ENCODE measurements around the gene OR2T5.
"Not testable (repeated sequence)": the region's sequence is repeated elsewhere in the genome, so short reads cannot be mapped to it uniquely, and the experiment has no call there.

- not testable (repeated sequence) for TF ChIP-seq POLR2AphosphoS5, POLR2A, CTCF, EP300 (IDR thresholded peaks at IDR 0.05)
Observed at GRCh38 chr1:248500305-248501035, 12.1 kb downstream of the OR2T5 start.
